ENCODE measurements around the gene MYF5.
A peak's percentile ranks its signal among the peaks of the same experiment; 100 is the strongest.

Gene MYF5

GRCh38 chr12:80698256-80698655 is 18.5 kb upstream of the MYF5 start:
- H3K4me3 ChIP-seq (ENCODE audit: low read depth, low read length) = no peak overlapping the region
- DNase-seq (ENCODE audit: low read depth) = no peak
- TF ChIP-seq, protein P1, sequence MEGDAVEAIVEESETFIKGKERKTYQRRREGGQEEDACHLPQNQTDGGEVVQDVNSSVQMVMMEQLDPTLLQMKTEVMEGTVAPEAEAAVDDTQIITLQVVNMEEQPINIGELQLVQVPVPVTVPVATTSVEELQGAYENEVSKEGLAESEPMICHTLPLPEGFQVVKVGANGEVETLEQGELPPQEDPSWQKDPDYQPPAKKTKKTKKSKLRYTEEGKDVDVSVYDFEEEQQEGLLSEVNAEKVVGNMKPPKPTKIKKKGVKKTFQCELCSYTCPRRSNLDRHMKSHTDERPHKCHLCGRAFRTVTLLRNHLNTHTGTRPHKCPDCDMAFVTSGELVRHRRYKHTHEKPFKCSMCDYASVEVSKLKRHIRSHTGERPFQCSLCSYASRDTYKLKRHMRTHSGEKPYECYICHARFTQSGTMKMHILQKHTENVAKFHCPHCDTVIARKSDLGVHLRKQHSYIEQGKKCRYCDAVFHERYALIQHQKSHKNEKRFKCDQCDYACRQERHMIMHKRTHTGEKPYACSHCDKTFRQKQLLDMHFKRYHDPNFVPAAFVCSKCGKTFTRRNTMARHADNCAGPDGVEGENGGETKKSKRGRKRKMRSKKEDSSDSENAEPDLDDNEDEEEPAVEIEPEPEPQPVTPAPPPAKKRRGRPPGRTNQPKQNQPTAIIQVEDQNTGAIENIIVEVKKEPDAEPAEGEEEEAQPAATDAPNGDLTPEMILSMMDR (conservative IDR thresholded peaks at IDR 0.05; ENCODE audit: low read depth, low read length) = no peak

DNA sequence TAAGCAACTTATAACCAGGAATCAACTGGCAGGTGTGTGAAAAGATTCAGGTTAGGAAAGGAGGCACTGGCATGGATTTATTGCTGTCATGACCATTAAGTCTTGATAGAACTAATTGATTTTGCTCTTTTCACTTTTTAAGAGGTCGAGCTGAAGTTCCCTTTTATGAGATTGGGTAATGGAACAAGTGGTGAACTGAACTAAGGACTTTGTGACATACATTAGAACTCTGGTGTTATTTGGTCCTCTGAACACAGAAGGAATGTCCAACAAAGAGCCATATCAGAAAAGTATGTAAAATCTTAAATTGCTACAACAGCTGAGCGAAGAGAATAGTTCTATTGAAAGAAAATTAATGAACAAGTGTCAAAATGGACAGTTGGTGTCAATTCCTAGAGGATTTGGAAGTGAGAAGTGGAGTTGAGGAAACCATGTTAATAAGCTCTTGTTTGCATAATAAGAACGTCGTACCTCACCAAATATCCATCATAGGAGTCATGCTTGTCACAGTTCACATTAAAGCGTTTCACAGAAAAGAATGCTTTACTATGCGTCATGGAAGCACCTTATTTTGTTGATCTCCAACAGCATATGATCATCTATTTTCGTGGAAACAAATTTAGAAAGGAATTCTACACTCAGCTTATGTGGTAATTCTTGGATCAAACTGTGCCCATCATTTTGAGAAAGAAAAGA is 17.7 kb upstream of the MYF5 start:
- TF ChIP-seq, protein P1 (conservative IDR thresholded peaks at IDR 0.05; ENCODE audit: low read depth, low read length) = no peak
- no peak for DNase-seq (ENCODE audit: low read depth)
- H3K4me3 ChIP-seq (ENCODE audit: low read depth, low read length) = no peak overlapping the region

GRCh38 chr12:80700327-80700726 is 16.4 kb upstream of the MYF5 start:
- TF ChIP-seq, protein P1 (conservative IDR thresholded peaks at IDR 0.05; ENCODE audit: low read depth, low read length) = no peak
- H3K4me3 ChIP-seq (ENCODE audit: low read depth, low read length) = no peak overlapping the region
- DNase-seq (ENCODE audit: low read depth) = no peak

- no peak for DNase-seq (ENCODE audit: low read depth)
- TF ChIP-seq, protein P1 (conservative IDR thresholded peaks at IDR 0.05; ENCODE audit: low read depth, low read length) = no peak
- H3K4me3 ChIP-seq (ENCODE audit: low read depth, low read length) = no peak overlapping the region
Observed at GRCh38 chr12:80701388-80701787, 15.3 kb upstream of the MYF5 start.

DNA sequence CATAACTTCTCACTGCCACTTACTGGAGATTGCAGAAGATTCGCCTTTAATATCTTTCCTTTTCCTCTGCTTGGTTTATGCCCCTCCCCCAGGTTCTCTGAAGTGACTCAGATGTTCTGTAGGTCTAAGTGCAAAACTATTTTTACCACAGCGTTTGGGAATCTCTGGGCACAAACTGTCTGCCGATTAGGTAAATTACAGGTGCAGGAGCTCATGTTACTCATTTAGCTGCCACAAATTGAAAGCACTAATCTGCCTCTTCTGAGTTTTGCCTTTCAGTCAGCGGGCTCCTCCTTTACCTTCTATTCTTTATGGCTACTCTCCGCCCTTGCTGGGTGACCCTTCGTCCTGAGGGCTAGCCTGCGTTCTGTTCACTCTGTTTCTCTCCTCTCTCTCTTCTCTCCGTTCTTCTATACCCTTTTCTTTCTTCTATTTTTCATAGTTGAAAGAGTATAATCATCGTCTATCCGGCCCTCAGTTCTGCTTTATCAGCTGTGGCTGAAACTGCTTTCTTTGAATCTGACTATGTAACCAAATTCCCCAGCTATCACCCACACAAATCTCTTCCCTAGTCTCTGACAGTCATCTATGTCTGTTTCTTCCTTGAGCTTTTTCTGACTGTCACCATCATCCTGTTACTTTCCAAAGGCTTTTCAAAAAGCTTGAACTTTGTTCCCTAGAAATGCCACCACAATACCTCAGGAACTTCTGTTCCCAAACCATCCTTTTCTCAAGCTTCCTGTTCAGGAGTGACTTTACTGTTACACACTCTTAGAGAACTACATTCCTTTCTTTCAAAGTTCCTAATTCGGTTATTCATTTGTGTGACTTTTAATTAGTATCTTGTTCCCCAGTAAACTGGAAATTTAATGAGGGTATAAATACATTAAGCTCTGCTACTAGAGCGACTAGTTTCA is 13.6 kb upstream of the MYF5 start:
- TF ChIP-seq, protein P1 (conservative IDR thresholded peaks at IDR 0.05; ENCODE audit: low read depth, low read length) = no peak
- peak overlapping the region; percentile 32 for H3K4me3 ChIP-seq (ENCODE audit: low read depth, low read length)
- DNase-seq (ENCODE audit: low read depth) = peak; percentile 83

- TF ChIP-seq, protein P1 (conservative IDR thresholded peaks at IDR 0.05; ENCODE audit: low read depth, low read length) = no peak
- H3K4me3 ChIP-seq (ENCODE audit: low read depth, low read length) = no peak overlapping the region
- DNase-seq (ENCODE audit: low read depth) = no peak
Observed at GRCh38 chr12:80704420-80704819, 12.3 kb upstream of the MYF5 start.

Data from choroid plexus epithelial cell (primary cell).